Endothelial cell (in vitro differentiated cells): ENCODE results near the gene CD226. TPM values are rescaled to one million over a fixed set of nuclear protein-coding genes. Genes with fewer than 3 reads are reported as not detected.

Experiments used
- DNase-seq: peaks from one replicate; pipeline ENCODE4 v3.0.0; 2021; ENCODE audit warnings: low spot score
- H3K27ac Mint-ChIP-seq: one replicate; pipeline ENCODE4 v1.8.0; 2021; ENCODE audit warnings: mixed read lengths, inconsistent platforms; ENCODE audit not compliant: unreplicated experiment
- H3K27me3 Mint-ChIP-seq: one replicate; pipeline ENCODE4 v1.8.0; 2021; ENCODE audit warnings: mild to moderate bottlenecking, moderate library complexity, mixed read lengths, inconsistent platforms; ENCODE audit not compliant: unreplicated experiment
- H3K36me3 Mint-ChIP-seq: one replicate; pipeline ENCODE4 v1.8.0; 2021; ENCODE audit warnings: mild to moderate bottlenecking, low read depth, mixed read lengths, inconsistent platforms; ENCODE audit not compliant: unreplicated experiment
- H3K4me1 Mint-ChIP-seq: one replicate; pipeline ENCODE4 v1.8.0; 2021; ENCODE audit warnings: mild to moderate bottlenecking, mixed read lengths, inconsistent platforms; ENCODE audit not compliant: unreplicated experiment
- H3K4me3 Mint-ChIP-seq: one replicate; pipeline ENCODE4 v1.8.0; 2021; ENCODE audit warnings: mild to moderate bottlenecking, mixed read lengths, inconsistent platforms; ENCODE audit not compliant: unreplicated experiment
- H3K9me3 Mint-ChIP-seq: one replicate; pipeline ENCODE4 v1.8.0; 2021; ENCODE audit warnings: mixed read lengths, inconsistent platforms; ENCODE audit not compliant: unreplicated experiment
- total RNA-seq: library from RNA; stranded (reverse); fragmentation: NEBNext Ultra II Directional; extraction: Animal tissue kit (Norgen Biotek cat#: 25700); gene quantifications from one replicate; pipeline ENCODE4 v1.2.1, GENCODE V29; 2021; ENCODE audit not compliant: unreplicated experiment
- TF ChIP-seq, protein P1 (sequence below): fragments of 200-600 bp; sonication (generic); IDR thresholded peaks from one replicate; pipeline ENCODE4 v1.5.0; 2021; ENCODE audit warnings: antibody characterized with exemption; ENCODE audit not compliant: unreplicated experiment

CD226 gene
- total RNA-seq, 1 donor from 2014 or later = 0.80 TPM

DNA sequence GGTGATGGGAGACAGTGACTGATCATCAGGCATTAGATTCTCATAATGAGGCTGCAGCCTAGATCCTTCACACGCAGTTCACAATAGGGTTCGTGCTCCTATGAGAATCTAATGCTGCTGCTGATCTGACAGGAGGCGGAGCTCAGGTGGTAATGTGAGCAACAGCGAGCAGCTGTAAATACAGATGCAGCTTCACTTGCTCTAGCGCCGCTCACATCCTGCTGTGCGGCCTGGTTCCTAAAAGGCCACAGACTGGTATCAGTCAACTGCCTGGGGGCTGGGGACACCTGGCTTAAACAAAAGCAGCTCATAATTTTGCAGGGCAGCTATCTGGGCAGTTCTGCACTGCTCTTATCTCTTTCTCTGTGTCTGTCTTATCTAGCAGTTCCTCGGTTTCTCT, 20.4 kb upstream of the CD226 start:
- H3K4me1 Mint-ChIP-seq = no peaks in the 10 kb centered on the region
- no peak overlapping the region for H3K27ac Mint-ChIP-seq
- TF ChIP-seq, protein P1, sequence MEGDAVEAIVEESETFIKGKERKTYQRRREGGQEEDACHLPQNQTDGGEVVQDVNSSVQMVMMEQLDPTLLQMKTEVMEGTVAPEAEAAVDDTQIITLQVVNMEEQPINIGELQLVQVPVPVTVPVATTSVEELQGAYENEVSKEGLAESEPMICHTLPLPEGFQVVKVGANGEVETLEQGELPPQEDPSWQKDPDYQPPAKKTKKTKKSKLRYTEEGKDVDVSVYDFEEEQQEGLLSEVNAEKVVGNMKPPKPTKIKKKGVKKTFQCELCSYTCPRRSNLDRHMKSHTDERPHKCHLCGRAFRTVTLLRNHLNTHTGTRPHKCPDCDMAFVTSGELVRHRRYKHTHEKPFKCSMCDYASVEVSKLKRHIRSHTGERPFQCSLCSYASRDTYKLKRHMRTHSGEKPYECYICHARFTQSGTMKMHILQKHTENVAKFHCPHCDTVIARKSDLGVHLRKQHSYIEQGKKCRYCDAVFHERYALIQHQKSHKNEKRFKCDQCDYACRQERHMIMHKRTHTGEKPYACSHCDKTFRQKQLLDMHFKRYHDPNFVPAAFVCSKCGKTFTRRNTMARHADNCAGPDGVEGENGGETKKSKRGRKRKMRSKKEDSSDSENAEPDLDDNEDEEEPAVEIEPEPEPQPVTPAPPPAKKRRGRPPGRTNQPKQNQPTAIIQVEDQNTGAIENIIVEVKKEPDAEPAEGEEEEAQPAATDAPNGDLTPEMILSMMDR = no peak
- no peak overlapping the region for H3K4me3 Mint-ChIP-seq
- no peak for DNase-seq
- H3K9me3 Mint-ChIP-seq = no peaks in the 10 kb centered on the region
- no peaks in the 10 kb centered on the region for H3K36me3 Mint-ChIP-seq
- peaks cover 4% of the 10 kb centered on the region for H3K27me3 Mint-ChIP-seq

DNA sequence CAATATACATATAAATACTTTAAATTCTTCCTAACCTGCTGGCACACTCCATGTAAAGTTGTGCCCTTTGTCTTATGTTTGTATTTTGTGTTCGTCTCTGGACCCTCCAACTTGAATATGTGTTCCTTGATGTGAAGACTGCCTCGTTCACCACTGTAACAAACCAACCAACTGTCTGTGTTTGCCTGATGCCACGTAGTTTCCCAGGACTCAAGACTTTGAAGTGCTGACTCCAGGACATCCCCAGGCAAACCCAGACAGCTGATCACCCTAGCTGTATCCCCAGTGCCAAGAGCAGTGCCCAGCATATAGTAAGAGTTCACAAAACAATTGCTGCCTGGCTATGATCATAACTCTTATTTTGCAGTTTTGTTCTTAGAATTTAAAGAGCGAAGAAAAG, 15.5 kb upstream of the CD226 start:
- no peak overlapping the region for H3K27ac Mint-ChIP-seq
- DNase-seq = no peak
- H3K4me1 Mint-ChIP-seq = peaks cover 18% of the 10 kb centered on the region
- H3K9me3 Mint-ChIP-seq = no peaks in the 10 kb centered on the region
- peaks cover 3% of the 10 kb centered on the region for H3K27me3 Mint-ChIP-seq
- H3K36me3 Mint-ChIP-seq = no peaks in the 10 kb centered on the region
- TF ChIP-seq, protein P1 = no peak
- H3K4me3 Mint-ChIP-seq = no peak overlapping the region

GRCh38 chr18:69961718-69962117, 14.0 kb upstream of the CD226 start:
- TF ChIP-seq, protein P1 = no peak
- H3K4me1 Mint-ChIP-seq = peaks cover 18% of the 10 kb centered on the region

GRCh38 chr18:69958422-69958821, 10.7 kb upstream of the CD226 start:
- H3K36me3 Mint-ChIP-seq = no peaks in the 10 kb centered on the region
- no peak for DNase-seq
- peaks cover 18% of the 10 kb centered on the region for H3K4me1 Mint-ChIP-seq
- H3K4me3 Mint-ChIP-seq = no peak overlapping the region
- H3K9me3 Mint-ChIP-seq = no peaks in the 10 kb centered on the region
- H3K27me3 Mint-ChIP-seq = peaks cover 3% of the 10 kb centered on the region
- peak overlapping the region; percentile 54 for H3K27ac Mint-ChIP-seq
- TF ChIP-seq, protein P1 = no peak

More at GRCh38 chr18:69961718-69962117, 14.0 kb upstream of the CD226 start:
- no peak overlapping the region for H3K4me3 Mint-ChIP-seq
- no peaks in the 10 kb centered on the region for H3K9me3 Mint-ChIP-seq
- DNase-seq = no peak
- H3K27me3 Mint-ChIP-seq = peaks cover 5% of the 10 kb centered on the region
- H3K36me3 Mint-ChIP-seq = no peaks in the 10 kb centered on the region
- H3K27ac Mint-ChIP-seq = no peak overlapping the region

DNA sequence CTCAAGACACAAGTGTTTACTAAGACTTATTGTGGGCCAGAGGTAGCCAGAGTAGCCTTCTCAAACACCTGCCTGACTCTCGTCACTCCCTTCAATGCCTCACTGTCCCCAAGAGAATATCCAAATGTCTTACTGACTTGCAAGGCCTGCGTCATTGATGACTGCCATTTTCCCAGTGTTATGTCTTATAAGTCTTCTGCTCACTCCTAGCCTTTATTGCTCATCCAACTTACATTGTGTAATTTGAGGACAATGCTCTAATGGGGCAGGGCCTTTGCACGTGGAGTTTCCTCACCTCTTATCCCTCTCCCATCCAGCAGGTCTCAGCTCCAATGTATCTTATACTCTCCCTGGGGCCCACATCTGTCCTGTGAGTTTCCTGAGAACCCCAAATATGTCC, 10.1 kb upstream of the CD226 start:
- H3K9me3 Mint-ChIP-seq = no peaks in the 10 kb centered on the region
- H3K27me3 Mint-ChIP-seq = peaks cover 3% of the 10 kb centered on the region
- TF ChIP-seq, protein P1 = no peak
- no peak overlapping the region for H3K27ac Mint-ChIP-seq
- H3K4me3 Mint-ChIP-seq = no peak overlapping the region
- no peak for DNase-seq
- H3K4me1 Mint-ChIP-seq = peaks cover 18% of the 10 kb centered on the region
- H3K36me3 Mint-ChIP-seq = no peaks in the 10 kb centered on the region
